Calu3 (cell line): ENCODE results near the gene ZYG11A. TPM values are rescaled to one million over a fixed set of nuclear protein-coding genes. Genes with fewer than 3 reads are reported as not detected.
A peak's percentile ranks its signal among the peaks of the same experiment; 100 is the strongest.

Experiments used
- BruUV-seq: library from RNA; stranded (reverse); fragments of 400-500 nt; replicated peaks from 2 replicates; lab custom pipeline; 2021; lab: Mats Ljungman, UMichigan
- CTCF ChIA-PET: fragments of 300-600 bp; sonication (Branson Sonifier 250); formaldehyde crosslinking; loops from one replicate; lab custom pipeline; 2022; ENCODE audit warnings: antibody characterized with exemption; lab: Charles Lee
- DNase-seq: peaks from one replicate; pipeline ENCODE4 v3.0.0; 2022
- H3K27ac Mint-ChIP-seq: one replicate; pipeline ENCODE4 v1.8.0; 2022; ENCODE audit warnings: mixed read lengths; ENCODE audit not compliant: unreplicated experiment
- H3K27me3 Mint-ChIP-seq: one replicate; pipeline ENCODE4 v1.8.0; 2022; ENCODE audit warnings: mixed read lengths; ENCODE audit not compliant: unreplicated experiment
- H3K36me3 Mint-ChIP-seq: one replicate; pipeline ENCODE4 v1.8.0; 2022; ENCODE audit warnings: mild to moderate bottlenecking, moderate library complexity, mixed read lengths; ENCODE audit not compliant: insufficient read depth, unreplicated experiment
- H3K4me1 Mint-ChIP-seq: one replicate; pipeline ENCODE4 v1.8.0; 2022; ENCODE audit warnings: mild to moderate bottlenecking, low read depth, mixed read lengths; ENCODE audit not compliant: unreplicated experiment
- H3K4me3 Mint-ChIP-seq: one replicate; pipeline ENCODE4 v1.8.0; 2022; ENCODE audit warnings: mild to moderate bottlenecking, low read depth, moderate library complexity, mixed read lengths; ENCODE audit not compliant: unreplicated experiment
- H3K9me3 Mint-ChIP-seq: one replicate; pipeline ENCODE4 v1.8.0; 2022; ENCODE audit warnings: low read depth, mixed read lengths; ENCODE audit not compliant: unreplicated experiment
- CTCF ChIP-seq: fragments of 200-600 bp; IDR thresholded peaks from one replicate; pipeline ENCODE4 v1.8.0; 2022; ENCODE audit warnings: antibody characterized with exemption; ENCODE audit not compliant: unreplicated experiment
- intact Hi-C: fragments of 100-400 bp; cut with micrococcal nuclease; formaldehyde crosslinking; loops from one replicate; pipeline ENCODE4 v1.10.0; 2022; ENCODE audit not compliant: unreplicated experiment
- total RNA-seq: library from RNA; stranded (reverse); gene quantifications from 2 replicates; pipeline ENCODE4 v1.2.3, GENCODE V29; 2022

Gene ZYG11A
- total RNA-seq, 1 experiment from 2014 or later: not detected

GRCh38 chr1:52919723-52920483, 77.3 kb downstream of the ZYG11A start:
- intact Hi-C loops: loop anchor here (2.0 to 5.0 kb wide), 2 partner anchors 219 to 262 kb away; no protein-coding TSS in a partner anchor
- no peaks in the 10 kb centered on the region for H3K9me3 Mint-ChIP-seq
- peak overlapping the region; percentile 61 for H3K27ac Mint-ChIP-seq
- H3K4me3 Mint-ChIP-seq: peak overlapping the region; percentile 94
- H3K36me3 Mint-ChIP-seq: peaks cover 25% of the 10 kb centered on the region
- CTCF ChIA-PET: interaction anchor here (0.6 kb wide), 1 partner anchor 217 kb away, joined by 4 read pairs; no protein-coding TSS in a partner anchor
- H3K4me1 Mint-ChIP-seq: peaks cover 24% of the 10 kb centered on the region
- H3K27me3 Mint-ChIP-seq: no peaks in the 10 kb centered on the region
- BruUV-seq: TSS peak; percentile 46
- DNase-seq: no peak
- TF ChIP-seq CTCF: no peak

GRCh38 chr1:52920791-52921291, 78.3 kb downstream of the ZYG11A start:
- TF ChIP-seq CTCF: no peak
- intact Hi-C loops: loop anchor here (2.0 to 5.0 kb wide), 2 partner anchors 220 to 261 kb away; no protein-coding TSS in a partner anchor
- Mint-ChIP-seq H3K4me3 (peak overlapping the region; percentile 94), H3K4me1 (peaks cover 24% of the 10 kb centered on the region), H3K27me3 (no peaks in the 10 kb centered on the region), H3K9me3 (no peaks in the 10 kb centered on the region), H3K27ac (no peak overlapping the region), H3K36me3 (peaks cover 25% of the 10 kb centered on the region)
- peak; percentile 22 for DNase-seq
- CTCF ChIA-PET: interaction anchor here (0.6 to 1.1 kb wide), 5 partner anchors 10 to 813 kb away, joined by 3 to 8 read pairs (median 3); no protein-coding TSS in a partner anchor
- no TSS peak for BruUV-seq

GRCh38 chr1:52925571-52926005, 83.0 kb downstream of the ZYG11A start:
- no TSS peak for BruUV-seq
- Mint-ChIP-seq H3K4me3 (no peak overlapping the region), H3K36me3 (peaks cover 32% of the 10 kb centered on the region), H3K9me3 (no peaks in the 10 kb centered on the region), H3K27ac (no peak overlapping the region), H3K4me1 (peaks cover 9% of the 10 kb centered on the region), H3K27me3 (no peaks in the 10 kb centered on the region)
- CTCF ChIA-PET: no interaction called here
- TF ChIP-seq CTCF: no peak
- intact Hi-C loops: no loop called here
- no peak for DNase-seq

GRCh38 chr1:52926864-52927211, 84.3 kb downstream of the ZYG11A start:
- Mint-ChIP-seq H3K27me3 (no peaks in the 10 kb centered on the region), H3K27ac (no peak overlapping the region)
- intact Hi-C loops: no loop called here

More at GRCh38 chr1:52926864-52927211, 84.3 kb downstream of the ZYG11A start:
- Mint-ChIP-seq H3K9me3 (no peaks in the 10 kb centered on the region), H3K36me3 (peaks cover 19% of the 10 kb centered on the region), H3K4me3 (peak overlapping the region; percentile 79), H3K4me1 (peaks cover 8% of the 10 kb centered on the region)
- no peak for TF ChIP-seq CTCF
- CTCF ChIA-PET: interaction anchor here (0.6 to 0.7 kb wide), 5 partner anchors 18 to 373 kb away, joined by 3 to 7 read pairs (median 4); no protein-coding TSS in a partner anchor
- no peak for DNase-seq
- no TSS peak for BruUV-seq
